SW480 (cell line): ENCODE measurements around the gene SLC15A4.

ENCODE experiments used
- DNase-seq: peaks from one replicate; pipeline ENCODE4 v3.0.0-alpha.2; 2016; ENCODE audit warnings: low spot score

Gene SLC15A4

GRCh38 chr12:128794661-128795529 lies 28.9 kb downstream of the SLC15A4 start:
- DNase-seq, result no peak

GRCh38 chr12:128793701-128794100 lies 30.1 kb downstream of the SLC15A4 start:
- no peak for DNase-seq

GRCh38 chr12:128792881-128793280 lies 30.9 kb downstream of the SLC15A4 start:
- no peak for DNase-seq

- DNase-seq, result no peak
Measured at GRCh38 chr12:128792398-128792797, 31.4 kb downstream of the SLC15A4 start.

GRCh38 chr12:128791395-128792322 lies 32.1 kb downstream of the SLC15A4 start:
- no peak for DNase-seq

GRCh38 chr12:128790653-128791373 lies 32.9 kb downstream of the SLC15A4 start:
- DNase-seq, result no peak

- DNase-seq, result no peak
Measured at GRCh38 chr12:128790221-128790620, 33.5 kb downstream of the SLC15A4 start.

GRCh38 chr12:128789356-128789929 lies 34.3 kb downstream of the SLC15A4 start:
- no peak for DNase-seq

- no peak for DNase-seq
Measured at GRCh38 chr12:128787827-128788226, 35.9 kb downstream of the SLC15A4 start.

GRCh38 chr12:128786741-128787391 lies 36.9 kb downstream of the SLC15A4 start:
- DNase-seq, result no peak

GRCh38 chr12:128784030-128784760 lies 39.6 kb downstream of the SLC15A4 start:
- no peak for DNase-seq

- no peak for DNase-seq
Measured at GRCh38 chr12:128783129-128783574, 40.6 kb downstream of the SLC15A4 start.

GRCh38 chr12:128779901-128780300 lies 43.9 kb downstream of the SLC15A4 start:
- no peak for DNase-seq

GRCh38 chr12:128772249-128772648 lies 51.5 kb downstream of the SLC15A4 start:
- DNase-seq, result no peak

GRCh38 chr12:128771681-128772080 lies 52.1 kb downstream of the SLC15A4 start:
- no peak for DNase-seq

- DNase-seq, result no peak
Measured at GRCh38 chr12:128767518-128767917, 56.2 kb downstream of the SLC15A4 start.

- DNase-seq, result no peak
Measured at GRCh38 chr12:128766738-128767501, 56.8 kb downstream of the SLC15A4 start.

- DNase-seq, result no peak
Measured at GRCh38 chr12:128763395-128763794, 60.4 kb downstream of the SLC15A4 start.

GRCh38 chr12:128761379-128761790 lies 62.4 kb downstream of the SLC15A4 start:
- DNase-seq, result no peak

GRCh38 chr12:128755566-128755965 lies 68.2 kb downstream of the SLC15A4 start:
- peak; percentile 14 for DNase-seq
